ENCODE measurements around the gene PCAT6. TPM values are rescaled to one million over a fixed set of nuclear protein-coding genes. Genes with fewer than 3 reads are reported as not detected.
A peak's percentile ranks its signal among the peaks of the same experiment; 100 is the strongest.

Gene PCAT6
- total RNA-seq, 1 experiment from 2014 or later: 2.8 TPM

DNA sequence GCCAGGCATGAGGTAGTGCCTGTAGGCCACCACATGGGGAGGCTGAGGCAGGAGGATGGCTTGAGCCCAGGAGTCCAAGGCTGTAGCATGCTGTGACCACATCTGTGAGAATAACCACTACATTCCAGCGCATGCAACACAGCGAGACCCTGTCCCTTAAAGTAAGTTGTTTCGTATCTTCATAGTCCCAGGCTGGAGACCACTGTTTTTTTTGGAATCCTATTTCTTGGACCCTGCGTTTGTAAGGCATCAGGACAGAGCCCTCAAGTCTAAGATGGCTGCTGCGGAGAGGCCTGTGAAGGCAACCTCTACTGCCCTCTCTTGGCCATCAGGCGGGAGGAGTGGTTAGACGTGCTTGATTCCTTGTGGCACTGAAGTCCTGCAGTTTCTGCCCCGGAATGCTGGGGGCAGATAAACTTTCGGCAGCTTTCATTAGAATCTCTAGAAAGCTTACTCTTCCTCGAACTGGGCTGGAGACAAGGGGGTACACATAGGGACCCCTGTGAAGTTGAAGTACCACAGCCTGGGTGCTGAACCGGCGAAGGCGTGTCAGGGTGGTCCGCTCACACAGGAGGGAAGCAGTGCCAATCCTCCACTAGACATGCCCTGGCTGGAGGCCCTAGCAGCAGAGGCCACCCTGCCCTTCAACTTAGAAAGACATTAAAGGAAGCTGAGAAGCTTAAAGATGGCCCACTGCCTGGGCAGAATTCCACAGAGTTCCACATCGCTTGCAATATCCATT lies 41.6 kb downstream of the PCAT6 start:
- peak; percentile 64 for TF ChIP-seq CTCF (IDR thresholded peaks at IDR 0.05; ENCODE audit: unreplicated experiment)
- Mint-ChIP-seq H3K4me3 (ENCODE audit: low read depth, unreplicated experiment) (no peak overlapping the region), H3K27ac (ENCODE audit: unreplicated experiment) (no peak overlapping the region), H3K27me3 (ENCODE audit: unreplicated experiment) (no peaks in the 10 kb centered on the region), H3K36me3 (ENCODE audit: insufficient read depth, unreplicated experiment) (peaks cover 4% of the 10 kb centered on the region), H3K4me1 (ENCODE audit: low read depth, unreplicated experiment) (no peaks in the 10 kb centered on the region), H3K9me3 (ENCODE audit: low read depth, unreplicated experiment) (no peaks in the 10 kb centered on the region)
- intact Hi-C loops (cut with micrococcal nuclease; ENCODE audit: unreplicated experiment): loop anchor here (2.0 kb wide), 1 partner anchor 102 kb away; no protein-coding TSS in a partner anchor
- peak; percentile 62 for DNase-seq
- CTCF ChIA-PET: interaction anchor here (1.0 kb wide), 1 partner anchor 101 kb away, joined by 3 read pairs; no protein-coding TSS in a partner anchor
- BruUV-seq (replicated peaks): no TSS peak

- TF ChIP-seq CTCF (IDR thresholded peaks at IDR 0.05; ENCODE audit: unreplicated experiment): no peak
- Mint-ChIP-seq H3K27me3 (ENCODE audit: unreplicated experiment) (no peaks in the 10 kb centered on the region), H3K36me3 (ENCODE audit: insufficient read depth, unreplicated experiment) (peaks cover 4% of the 10 kb centered on the region), H3K4me1 (ENCODE audit: low read depth, unreplicated experiment) (no peaks in the 10 kb centered on the region), H3K4me3 (ENCODE audit: low read depth, unreplicated experiment) (no peak overlapping the region), H3K27ac (ENCODE audit: unreplicated experiment) (no peak overlapping the region), H3K9me3 (ENCODE audit: low read depth, unreplicated experiment) (no peaks in the 10 kb centered on the region)
- DNase-seq: no peak
- intact Hi-C loops (cut with micrococcal nuclease; ENCODE audit: unreplicated experiment): no loop called here
- CTCF ChIA-PET: interaction anchor here (1.0 to 1.4 kb wide), 3 partner anchors 15 to 52 kb away, joined by 3 to 4 read pairs (median 3); no protein-coding TSS in a partner anchor
- BruUV-seq (replicated peaks): no TSS peak
Measured at GRCh38 chr1:202854787-202855186, 44.0 kb downstream of the PCAT6 start.

DNA sequence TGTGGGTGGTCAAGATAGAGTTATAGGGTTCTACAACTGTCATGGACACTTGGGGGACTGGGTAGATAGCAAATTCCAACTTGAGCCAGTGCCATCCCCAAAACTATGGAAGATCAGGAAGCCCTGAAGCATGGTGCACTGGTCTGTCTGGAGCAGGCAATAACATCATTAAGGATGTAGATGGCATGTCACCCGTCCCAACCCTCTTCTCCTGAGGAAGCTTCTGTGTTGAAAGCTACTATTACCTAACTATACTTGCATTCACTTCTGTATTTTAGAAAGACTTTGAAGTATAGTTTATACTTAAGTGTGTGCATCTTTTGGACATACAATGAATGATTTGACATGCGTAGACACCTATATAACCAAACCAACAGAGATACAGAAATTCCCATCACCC lies 45.3 kb downstream of the PCAT6 start:
- no peaks in the 10 kb centered on the region for H3K4me1 Mint-ChIP-seq (ENCODE audit: low read depth, unreplicated experiment)

GRCh38 chr1:202857136-202857610 lies 46.4 kb downstream of the PCAT6 start:
- no TSS peak for BruUV-seq (replicated peaks)
- H3K4me1 Mint-ChIP-seq (ENCODE audit: low read depth, unreplicated experiment): peaks cover 8% of the 10 kb centered on the region
- intact Hi-C loops (cut with micrococcal nuclease; ENCODE audit: unreplicated experiment): no loop called here
- TF ChIP-seq CTCF (IDR thresholded peaks at IDR 0.05; ENCODE audit: unreplicated experiment): no peak
- H3K27ac Mint-ChIP-seq (ENCODE audit: unreplicated experiment): no peak overlapping the region
- DNase-seq: no peak
- no peak overlapping the region for H3K4me3 Mint-ChIP-seq (ENCODE audit: low read depth, unreplicated experiment)
- peaks cover 20% of the 10 kb centered on the region for H3K36me3 Mint-ChIP-seq (ENCODE audit: insufficient read depth, unreplicated experiment)
- CTCF ChIA-PET: no interaction called here
- no peaks in the 10 kb centered on the region for H3K9me3 Mint-ChIP-seq (ENCODE audit: low read depth, unreplicated experiment)
- H3K27me3 Mint-ChIP-seq (ENCODE audit: unreplicated experiment): peaks cover 9% of the 10 kb centered on the region

More for the DNA sequence above, 45.3 kb downstream of the PCAT6 start:
- TF ChIP-seq CTCF (IDR thresholded peaks at IDR 0.05; ENCODE audit: unreplicated experiment): no peak
- H3K27ac Mint-ChIP-seq (ENCODE audit: unreplicated experiment): no peak overlapping the region
- H3K27me3 Mint-ChIP-seq (ENCODE audit: unreplicated experiment): no peaks in the 10 kb centered on the region
- DNase-seq: no peak
- peaks cover 12% of the 10 kb centered on the region for H3K36me3 Mint-ChIP-seq (ENCODE audit: insufficient read depth, unreplicated experiment)
- CTCF ChIA-PET: no interaction called here
- intact Hi-C loops (cut with micrococcal nuclease; ENCODE audit: unreplicated experiment): no loop called here
- H3K4me3 Mint-ChIP-seq (ENCODE audit: low read depth, unreplicated experiment): no peak overlapping the region
- H3K9me3 Mint-ChIP-seq (ENCODE audit: low read depth, unreplicated experiment): no peaks in the 10 kb centered on the region
- no TSS peak for BruUV-seq (replicated peaks)
